Panc1 (cell line): Measurements from ENCODE around the gene OR5A2. TPM values are rescaled to one million over a fixed set of nuclear protein-coding genes. Genes with fewer than 3 reads are reported as not detected.
"Not testable (repeated sequence)": the region's sequence is repeated elsewhere in the genome, so short reads cannot be mapped to it uniquely, and the experiment has no call there.

Experiments
- ATAC-seq: fragments of 200-7000 bp; cut with Tn5 transposase; 2 replicates; pipeline ENCODE4 v1.9.1; 2020; ENCODE audit warnings: mild to moderate bottlenecking, moderate library complexity
- BruUV-seq: library from RNA; stranded (reverse); fragments of 400-500 nt; replicated peaks from 2 replicates; lab custom pipeline; 2021; lab: Mats Ljungman, UMichigan
- CTCF ChIA-PET: fragments of 300-600 bp; sonication (Branson Sonifier 250); formaldehyde crosslinking; loops from one replicate; lab custom pipeline; 2022; ENCODE audit warnings: antibody characterized with exemption; lab: Charles Lee
- POLR2A ChIA-PET: fragments of 300-600 bp; sonication (Branson Sonifier 250); formaldehyde crosslinking; loops from one replicate; lab custom pipeline; 2022; ENCODE audit warnings: antibody characterized with exemption; lab: Charles Lee
- DNase-seq: peaks from one replicate; pipeline ENCODE4 v3.0.0-alpha.2; 2010; ENCODE audit warnings: low read depth, low spot score
- H3K27ac ChIP-seq: 2 replicates; pipeline ENCODE4 v1.5.1; 2011; ENCODE audit warnings: mild to moderate bottlenecking, low read length, inconsistent platforms
- H3K27me3 ChIP-seq: fragments of 200-500 bp; sonication (Bioruptor generic); 2 replicates; pipeline ENCODE4 v1.6.0; 2014; ENCODE audit warnings: low read length, inconsistent platforms; ENCODE audit not compliant: control insufficient read depth, insufficient read depth
- H3K36me3 ChIP-seq: fragments of 200-500 bp; sonication (Bioruptor generic); 2 replicates; pipeline ENCODE4 v1.5.1; 2014; ENCODE audit warnings: inconsistent platforms, mild to moderate bottlenecking, low read length, moderate library complexity; ENCODE audit not compliant: control insufficient read depth, insufficient read depth
- H3K4me1 ChIP-seq: 2 replicates; pipeline ENCODE4 v1.5.1; 2011; ENCODE audit warnings: inconsistent platforms, mild to moderate bottlenecking, low read length, moderate library complexity; ENCODE audit not compliant: control insufficient read depth, insufficient read depth
- H3K4me3 ChIP-seq, 2 experiments: 2 replicates each; pipeline ENCODE4 v1.5.1; 2011 to 2012; ENCODE audit warnings: low read depth in 2 of 2, low read length in 2 of 2, mild to moderate bottlenecking in 2 of 2, inconsistent platforms in 1 of 2, moderate library complexity in 1 of 2
- H3K9me3 ChIP-seq: fragments of 200-500 bp; sonication (Bioruptor generic); 2 replicates; pipeline ENCODE4 v1.5.1; 2014; ENCODE audit warnings: low read depth, mild to moderate bottlenecking, inconsistent platforms, low read length, moderate library complexity; ENCODE audit not compliant: control insufficient read depth, insufficient read depth
- POLR2AphosphoS5 ChIP-seq: IDR thresholded peaks from 2 replicates; pipeline ENCODE4 v1.6.1; 2012; ENCODE audit warnings: mild to moderate bottlenecking, low read depth, low read length, moderate library complexity
- REST ChIP-seq, 2 experiments: IDR thresholded peaks; 2 replicates each; pipeline ENCODE4 v1.6.1; 2011 to 2012; ENCODE audit warnings: low read depth in 2 of 2, control low read depth in 1 of 2, low read length in 1 of 2, mild to moderate bottlenecking in 1 of 2, moderate library complexity in 1 of 2; ENCODE audit not compliant: insufficient read depth in 1 of 2
- SIN3A ChIP-seq: IDR thresholded peaks from 2 replicates; pipeline ENCODE4 v1.6.1; 2012; ENCODE audit warnings: low read depth, mild to moderate bottlenecking, low read length, moderate library complexity, borderline replicate concordance; ENCODE audit not compliant: insufficient read depth
- TCF7L2 ChIP-seq: IDR thresholded peaks from 2 replicates; pipeline ENCODE4 v1.6.1; 2011; ENCODE audit warnings: mild to moderate bottlenecking, low read depth, low read length, inconsistent platforms
- in situ Hi-C: cut with HindIII; loops from 2 replicates; pipeline ENCODE4 v1.10.0; 2016; ENCODE audit warnings: low sequenced_read_pairs, low pct_unique_long_range_greater_than_20kb
- intact Hi-C: fragments of 100-400 bp; cut with micrococcal nuclease; formaldehyde crosslinking; loops from one replicate; pipeline ENCODE4 v1.10.0; 2022; ENCODE audit not compliant: unreplicated experiment
- total RNA-seq: library from RNA; stranded (reverse); gene quantifications from one replicate; pipeline ENCODE4 v1.2.1, GENCODE V29; 2021; ENCODE audit not compliant: unreplicated experiment
- TF ChIP-seq, protein P1 (sequence below): fragments of 450-650 bp; IDR thresholded peaks from 2 replicates; pipeline ENCODE4 v1.5.1; 2017; ENCODE audit warnings: mild to moderate bottlenecking

The OR5A2 gene
- total RNA-seq, 1 experiment from 2014 or later: not detected

DNA sequence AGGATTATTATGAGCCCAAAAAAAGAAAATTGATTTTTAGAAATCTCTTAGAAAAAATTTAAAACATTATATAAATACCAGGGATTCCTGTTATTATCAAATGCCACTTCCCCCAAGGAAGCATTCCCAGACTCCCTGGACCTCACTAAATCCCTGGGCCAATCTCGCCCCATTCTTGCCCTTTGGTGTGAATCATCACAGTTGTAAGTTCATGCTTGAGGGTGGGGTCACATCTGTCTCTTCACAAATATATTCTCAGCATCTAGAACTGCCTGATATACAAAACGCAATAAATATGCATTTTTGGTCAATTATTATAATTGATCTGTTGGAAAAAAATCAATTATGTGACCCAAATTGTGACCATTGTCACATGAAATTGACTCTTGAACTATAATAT is 22.3 kb upstream of the OR5A2 start:
- DNase-seq (no peak), ATAC-seq (no peak)
- in situ Hi-C loops: no loop called here
- intact Hi-C loops: no loop called here
- Histone ChIP-seq H3K36me3 (no peaks in the 10 kb centered on the region), H3K4me1 (no peaks in the 10 kb centered on the region), H3K27ac (no peak overlapping the region), H3K9me3 (no peaks in the 10 kb centered on the region), H3K27me3 (no peaks in the 10 kb centered on the region), H3K4me3 (no peak overlapping the region)
- TF ChIP-seq SIN3A (no peak), TCF7L2 (no peak), REST (IDR thresholded peaks at IDR 0.05; ENCODE audit: insufficient read depth in 1 of 2, low read depth in 2 of 2, low read length in 1 of 2) (no peak), POLR2AphosphoS5 (no peak)
- TF ChIP-seq, protein P1, sequence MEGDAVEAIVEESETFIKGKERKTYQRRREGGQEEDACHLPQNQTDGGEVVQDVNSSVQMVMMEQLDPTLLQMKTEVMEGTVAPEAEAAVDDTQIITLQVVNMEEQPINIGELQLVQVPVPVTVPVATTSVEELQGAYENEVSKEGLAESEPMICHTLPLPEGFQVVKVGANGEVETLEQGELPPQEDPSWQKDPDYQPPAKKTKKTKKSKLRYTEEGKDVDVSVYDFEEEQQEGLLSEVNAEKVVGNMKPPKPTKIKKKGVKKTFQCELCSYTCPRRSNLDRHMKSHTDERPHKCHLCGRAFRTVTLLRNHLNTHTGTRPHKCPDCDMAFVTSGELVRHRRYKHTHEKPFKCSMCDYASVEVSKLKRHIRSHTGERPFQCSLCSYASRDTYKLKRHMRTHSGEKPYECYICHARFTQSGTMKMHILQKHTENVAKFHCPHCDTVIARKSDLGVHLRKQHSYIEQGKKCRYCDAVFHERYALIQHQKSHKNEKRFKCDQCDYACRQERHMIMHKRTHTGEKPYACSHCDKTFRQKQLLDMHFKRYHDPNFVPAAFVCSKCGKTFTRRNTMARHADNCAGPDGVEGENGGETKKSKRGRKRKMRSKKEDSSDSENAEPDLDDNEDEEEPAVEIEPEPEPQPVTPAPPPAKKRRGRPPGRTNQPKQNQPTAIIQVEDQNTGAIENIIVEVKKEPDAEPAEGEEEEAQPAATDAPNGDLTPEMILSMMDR: no peak
- no TSS peak for BruUV-seq
- CTCF ChIA-PET: no interaction called here
- POLR2A ChIA-PET: no interaction called here

DNA sequence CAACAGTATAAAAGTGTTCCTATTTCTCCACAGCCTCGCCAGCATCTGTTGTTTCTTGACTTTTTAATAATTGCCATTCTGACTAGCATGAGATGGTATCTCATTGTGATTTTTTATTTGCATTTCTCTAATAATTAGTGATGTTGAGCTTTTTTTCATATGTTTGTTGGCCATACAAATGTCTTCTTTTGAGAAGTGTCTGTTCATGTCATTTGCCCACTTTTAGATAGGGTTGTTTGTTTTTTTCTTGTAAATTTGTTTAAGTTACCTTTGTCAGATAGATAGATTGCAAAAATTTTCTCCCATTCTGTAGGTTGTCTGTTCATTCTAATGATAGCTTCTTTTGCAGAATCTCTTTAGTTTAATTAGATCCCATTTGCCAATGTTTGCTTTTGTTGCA is 19.4 kb upstream of the OR5A2 start:
- H3K9me3 ChIP-seq, DNase-seq, H3K27me3 ChIP-seq, in situ Hi-C loops, H3K4me3 ChIP-seq, intact Hi-C loops, ATAC-seq, H3K27ac ChIP-seq, POLR2A ChIA-PET, H3K4me1 ChIP-seq, H3K36me3 ChIP-seq, BruUV-seq, CTCF ChIA-PET: not testable (repeated sequence)

DNA sequence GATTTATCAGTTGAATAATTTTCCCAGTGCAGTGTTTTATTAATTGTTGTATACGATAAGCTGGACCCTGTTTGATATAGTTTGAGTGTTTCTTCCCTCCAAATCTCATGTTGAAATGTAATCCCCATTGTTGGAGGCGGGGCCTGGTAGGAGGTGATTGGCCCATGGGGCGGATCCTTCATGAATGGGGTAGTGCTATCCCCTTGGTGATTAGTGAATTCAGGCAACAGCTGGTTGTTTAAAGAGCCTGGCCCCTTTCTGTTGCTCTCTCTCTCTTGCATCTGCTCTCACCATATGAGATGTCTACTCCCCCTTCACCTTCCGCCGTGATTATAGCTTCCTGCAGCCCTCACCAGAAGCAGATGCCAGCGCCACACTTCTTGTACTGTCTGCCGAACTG is 11.6 kb upstream of the OR5A2 start:
- intact Hi-C loops: no loop called here
- DNase-seq: no peak
- ChIA-PET CTCF (no interaction called here), POLR2A (no interaction called here)
- Histone ChIP-seq H3K4me3 (no peak overlapping the region), H3K9me3 (no peaks in the 10 kb centered on the region), H3K27me3 (no peaks in the 10 kb centered on the region), H3K4me1 (no peaks in the 10 kb centered on the region), H3K36me3 (no peaks in the 10 kb centered on the region), H3K27ac (no peak overlapping the region)
- in situ Hi-C loops: no loop called here
- TF ChIP-seq POLR2AphosphoS5: no peak
- no peak for TF ChIP-seq REST (IDR thresholded peaks at IDR 0.05; ENCODE audit: insufficient read depth in 1 of 2, low read depth in 2 of 2, low read length in 1 of 2)
- no peak for TF ChIP-seq SIN3A
- no peak for TF ChIP-seq TCF7L2
- TF ChIP-seq, protein P1: no peak
- ATAC-seq: no peak
- no TSS peak for BruUV-seq
